Thoracic aorta (tissue), 2 donors: Measurements from ENCODE around the gene ARHGEF26. TPM values are rescaled to one million over a fixed set of nuclear protein-coding genes. Genes with fewer than 3 reads are reported as not detected.

ENCODE experiments used
- ATAC-seq: fragments of 150-250 bp; one replicate; pipeline ENCODE4 v1.8.0; 2017; ENCODE audit warnings: low read depth; ENCODE audit not compliant: insufficient number of reproducible peaks, low FRiP score
- DNase-seq: peaks from one replicate; pipeline ENCODE4 v3.0.0-alpha.2; 2020; ENCODE audit warnings: low spot score
- H3K27ac ChIP-seq, 2 donors: fragments of 200-600 bp; sonication (generic); 1 replicate in 1 of 2; 2 replicates in 1 of 2; pipeline ENCODE4 v1.5.1; 2016; ENCODE audit warnings: mild to moderate bottlenecking in 2 of 2, moderate library complexity in 2 of 2
- H3K27me3 ChIP-seq: fragments of 200-600 bp; sonication (generic); replicated peaks from 2 replicates; pipeline ENCODE4 v1.6.0; 2016; ENCODE audit warnings: mild to moderate bottlenecking; ENCODE audit not compliant: insufficient read depth
- H3K36me3 ChIP-seq: fragments of 200-600 bp; sonication (generic); one replicate; pipeline ENCODE4 v1.5.1; 2016
- H3K4me1 ChIP-seq, 2 donors: fragments of 200-600 bp; sonication (generic); 1 replicate in 1 of 2; 2 replicates in 1 of 2; pipeline versions ENCODE4 v1.5.1 to v1.6.0; 2016; ENCODE audit warnings: low read depth in 2 of 2, mild to moderate bottlenecking in 1 of 2; ENCODE audit not compliant: control insufficient read depth in 1 of 2
- H3K4me3 ChIP-seq: fragments of 200-600 bp; sonication (generic); 2 replicates; pipeline ENCODE4 v1.5.1; 2016; ENCODE audit warnings: mild to moderate bottlenecking
- H3K9me3 ChIP-seq: fragments of 200-600 bp; sonication (generic); 2 replicates; pipeline ENCODE4 v1.5.1; 2016
- total RNA-seq, 2 donors: library from RNA; depleted of rRNA; stranded (reverse); fragments of >200 nt; gene quantifications; one replicate each; pipeline versions ENCODE4 v1.1.0 to v1.2.3, GENCODE V29; 2016
- TF ChIP-seq, protein P1 (sequence below): fragments of 200-600 bp; sonication (generic); IDR thresholded peaks from one replicate; pipeline ENCODE4 v1.5.1; 2019; ENCODE audit warnings: antibody characterized with exemption

ARHGEF26 gene
- total RNA-seq, 2 donors from 2014 or later, result 88.0 to 96.4 TPM

DNA sequence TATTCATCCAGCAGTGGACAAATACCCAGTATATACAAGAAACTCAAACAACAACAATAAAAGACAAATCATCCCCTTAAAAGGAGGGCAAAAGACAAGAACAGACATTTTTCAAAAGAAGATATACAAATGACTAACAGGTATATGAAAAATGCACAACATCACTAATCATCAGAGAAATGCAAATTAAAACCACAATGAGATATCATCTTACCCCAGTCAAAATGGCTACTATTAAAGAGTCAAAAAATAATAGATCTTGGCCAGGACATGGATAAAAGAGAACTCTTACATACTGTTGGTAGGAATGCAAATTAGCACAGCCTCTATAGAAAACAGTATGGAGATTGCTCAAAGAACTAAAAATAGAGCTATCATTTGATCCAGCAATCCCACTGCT, 186.2 kb downstream of the ARHGEF26 start:
- Histone ChIP-seq H3K4me1 (no peaks in the 10 kb centered on the region), H3K36me3 (peaks cover 22% of the 10 kb centered on the region), H3K9me3 (no peaks in the 10 kb centered on the region), H3K27ac (no peak overlapping the region), H3K4me3 (no peak overlapping the region), H3K27me3 (no peaks in the 10 kb centered on the region)
- ATAC-seq (no peak), DNase-seq (no peak)
- TF ChIP-seq, protein P1, sequence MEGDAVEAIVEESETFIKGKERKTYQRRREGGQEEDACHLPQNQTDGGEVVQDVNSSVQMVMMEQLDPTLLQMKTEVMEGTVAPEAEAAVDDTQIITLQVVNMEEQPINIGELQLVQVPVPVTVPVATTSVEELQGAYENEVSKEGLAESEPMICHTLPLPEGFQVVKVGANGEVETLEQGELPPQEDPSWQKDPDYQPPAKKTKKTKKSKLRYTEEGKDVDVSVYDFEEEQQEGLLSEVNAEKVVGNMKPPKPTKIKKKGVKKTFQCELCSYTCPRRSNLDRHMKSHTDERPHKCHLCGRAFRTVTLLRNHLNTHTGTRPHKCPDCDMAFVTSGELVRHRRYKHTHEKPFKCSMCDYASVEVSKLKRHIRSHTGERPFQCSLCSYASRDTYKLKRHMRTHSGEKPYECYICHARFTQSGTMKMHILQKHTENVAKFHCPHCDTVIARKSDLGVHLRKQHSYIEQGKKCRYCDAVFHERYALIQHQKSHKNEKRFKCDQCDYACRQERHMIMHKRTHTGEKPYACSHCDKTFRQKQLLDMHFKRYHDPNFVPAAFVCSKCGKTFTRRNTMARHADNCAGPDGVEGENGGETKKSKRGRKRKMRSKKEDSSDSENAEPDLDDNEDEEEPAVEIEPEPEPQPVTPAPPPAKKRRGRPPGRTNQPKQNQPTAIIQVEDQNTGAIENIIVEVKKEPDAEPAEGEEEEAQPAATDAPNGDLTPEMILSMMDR, result no peak

Other genes with a start within 250 kb of the ARHGEF26 start
- gene DHX36, start 203.1 kb downstream of the ARHGEF26 start, total RNA-seq, result 100 to 1,000 TPM in 1 of 2 donors, 10 to 100 TPM in 1; 71.5 to 128 TPM